Measurements from ENCODE around the gene KCNMA1.

DNA sequence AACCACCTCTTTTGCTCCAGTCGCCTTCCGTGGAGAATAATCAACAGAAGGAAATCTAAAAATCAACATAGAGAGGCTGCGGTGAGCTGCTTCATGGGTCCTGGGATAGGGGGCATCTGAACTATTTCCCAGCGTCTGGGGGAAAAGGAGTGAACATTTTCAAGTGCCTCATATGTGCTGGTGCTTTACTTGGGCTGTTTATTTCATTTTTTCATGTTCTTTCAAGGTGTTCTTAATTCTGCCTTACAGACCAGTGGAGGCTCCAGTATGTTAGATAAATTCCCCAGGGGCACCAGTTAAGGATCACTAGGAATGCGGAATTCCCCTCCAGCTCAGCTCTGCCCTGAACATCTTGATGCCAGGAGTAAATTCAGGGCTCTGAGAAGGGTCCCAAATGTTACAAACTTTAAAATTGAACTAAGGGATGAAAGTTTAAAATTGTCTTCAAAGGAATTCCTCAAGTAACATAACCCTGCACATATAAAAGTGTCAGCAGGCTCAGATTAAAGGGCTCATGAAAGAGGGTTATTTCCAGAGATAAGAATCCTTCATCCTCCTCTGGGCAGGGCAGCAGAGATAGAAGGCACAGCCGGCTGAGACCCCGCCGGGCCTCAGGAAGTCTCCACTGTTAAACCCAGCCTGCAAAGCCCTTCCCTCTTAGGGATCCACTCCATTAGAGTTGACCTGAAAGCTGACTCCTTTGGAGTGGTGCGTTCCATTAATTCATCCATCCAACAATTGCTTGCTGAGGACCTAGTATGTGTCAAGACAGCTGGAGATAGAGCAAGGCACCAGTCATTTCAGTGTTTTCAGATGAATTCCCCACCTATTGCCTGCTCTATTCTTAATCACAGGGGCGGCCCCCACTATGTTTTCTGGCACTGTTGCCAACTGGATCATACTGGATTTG lies 345.8 kb downstream of the KCNMA1 start:
- TF ChIP-seq, protein P1, sequence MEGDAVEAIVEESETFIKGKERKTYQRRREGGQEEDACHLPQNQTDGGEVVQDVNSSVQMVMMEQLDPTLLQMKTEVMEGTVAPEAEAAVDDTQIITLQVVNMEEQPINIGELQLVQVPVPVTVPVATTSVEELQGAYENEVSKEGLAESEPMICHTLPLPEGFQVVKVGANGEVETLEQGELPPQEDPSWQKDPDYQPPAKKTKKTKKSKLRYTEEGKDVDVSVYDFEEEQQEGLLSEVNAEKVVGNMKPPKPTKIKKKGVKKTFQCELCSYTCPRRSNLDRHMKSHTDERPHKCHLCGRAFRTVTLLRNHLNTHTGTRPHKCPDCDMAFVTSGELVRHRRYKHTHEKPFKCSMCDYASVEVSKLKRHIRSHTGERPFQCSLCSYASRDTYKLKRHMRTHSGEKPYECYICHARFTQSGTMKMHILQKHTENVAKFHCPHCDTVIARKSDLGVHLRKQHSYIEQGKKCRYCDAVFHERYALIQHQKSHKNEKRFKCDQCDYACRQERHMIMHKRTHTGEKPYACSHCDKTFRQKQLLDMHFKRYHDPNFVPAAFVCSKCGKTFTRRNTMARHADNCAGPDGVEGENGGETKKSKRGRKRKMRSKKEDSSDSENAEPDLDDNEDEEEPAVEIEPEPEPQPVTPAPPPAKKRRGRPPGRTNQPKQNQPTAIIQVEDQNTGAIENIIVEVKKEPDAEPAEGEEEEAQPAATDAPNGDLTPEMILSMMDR (IDR thresholded peaks at IDR 0.05 in 8 of 11, conservative IDR thresholded peaks at IDR 0.05 in 3 of 11) = no peak
- no peak for TF ChIP-seq POLR2A (IDR thresholded peaks at IDR 0.05)
